HG02884 (cell line): Measurements from ENCODE around the gene CCIN.

Source experiments
- ATAC-seq: cut with Tn5 transposase; IDR thresholded peaks from one replicate; pipeline ENCODE4 v1.9.1; 2021; ENCODE audit warnings: mild to moderate bottlenecking, moderate library complexity; ENCODE audit not compliant: unreplicated experiment

CCIN gene

DNA sequence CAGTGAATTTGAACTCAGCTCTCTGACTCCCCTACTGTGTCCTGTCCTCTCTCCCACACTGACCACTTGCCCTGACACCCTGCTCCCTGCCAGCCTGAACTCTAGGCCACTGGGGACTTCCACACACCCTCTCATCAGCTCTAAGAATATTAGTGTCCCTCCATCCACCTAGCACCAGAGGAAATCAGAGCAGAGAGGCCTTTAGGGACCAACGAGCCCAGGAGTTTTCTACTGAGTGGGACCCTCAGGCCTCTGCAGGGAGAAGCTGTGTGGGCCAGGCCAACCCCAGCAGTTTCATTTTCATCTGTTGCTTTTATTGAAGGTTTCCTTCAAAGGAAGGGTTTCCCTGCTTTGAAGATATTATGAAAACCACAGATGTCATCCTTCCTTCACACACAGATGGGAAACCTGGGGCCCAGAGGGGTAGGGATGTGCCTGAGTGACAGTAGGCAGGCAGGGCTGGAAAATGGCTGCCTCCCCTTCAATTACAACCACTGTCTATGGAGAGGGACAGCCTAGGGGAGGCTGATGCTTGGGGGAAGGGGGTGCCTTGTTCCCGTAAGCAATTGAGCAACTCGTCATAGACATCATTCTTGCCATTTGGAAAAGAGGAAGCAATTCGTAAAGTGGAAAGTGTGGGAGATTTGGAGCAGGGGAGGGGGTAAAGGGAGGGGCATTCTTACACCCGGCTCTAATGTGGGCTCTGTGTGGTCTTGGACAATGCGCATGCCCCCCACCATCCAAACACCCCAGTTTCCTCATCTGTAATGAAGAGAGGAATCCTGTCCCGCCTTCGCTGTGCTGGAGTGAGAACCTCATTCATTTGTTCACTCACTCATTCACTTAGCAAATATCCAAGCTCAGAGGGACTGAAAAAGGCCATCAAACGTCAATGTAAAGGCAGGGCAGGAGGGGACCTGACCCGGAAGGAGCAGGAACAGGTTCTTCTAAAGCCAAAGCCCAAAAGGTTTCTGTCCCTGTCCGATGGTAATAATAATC, 28.8 kb upstream of the CCIN start:
- ATAC-seq, result no peak

DNA sequence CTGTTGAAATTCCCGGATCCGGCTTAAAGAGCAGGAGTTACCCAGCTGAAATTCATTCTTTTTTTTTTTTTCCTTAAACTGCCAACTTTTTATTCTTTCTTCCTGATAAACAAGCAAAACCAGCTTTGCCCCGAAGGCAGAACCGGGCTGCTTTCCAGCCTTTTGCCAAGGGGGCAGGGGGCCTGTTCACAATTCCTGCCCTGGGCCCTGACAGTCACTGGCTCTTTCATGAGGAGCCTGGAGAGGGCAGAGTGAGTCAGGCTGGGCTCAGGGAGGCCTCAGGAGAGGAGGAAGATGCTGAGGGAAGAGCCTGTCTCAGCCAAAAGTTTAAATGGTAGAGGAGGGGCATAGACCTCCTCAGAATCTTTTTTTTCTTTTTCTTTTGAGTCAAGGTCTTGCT, 27.9 kb upstream of the CCIN start:
- no peak for ATAC-seq

DNA sequence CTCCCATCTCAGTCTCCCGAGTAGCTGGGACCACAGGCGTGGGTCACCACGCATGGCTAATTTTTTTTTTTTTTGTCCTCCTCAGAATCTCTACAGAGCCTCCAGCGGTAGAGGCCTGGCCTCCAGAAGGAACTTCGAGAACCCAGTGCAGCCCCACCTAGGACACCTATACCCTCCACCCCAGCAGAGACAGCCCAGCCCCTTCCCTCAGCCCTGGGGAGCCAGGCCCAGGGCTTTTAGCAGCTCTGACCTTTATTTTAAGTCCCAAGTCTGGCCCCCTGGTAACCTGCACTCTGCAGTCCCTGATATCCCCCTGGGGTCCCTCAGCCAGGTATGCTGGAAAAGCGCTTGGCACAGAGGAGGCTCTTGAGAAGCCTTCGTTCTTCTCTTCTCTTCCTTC, 27.4 kb upstream of the CCIN start:
- no peak for ATAC-seq

DNA sequence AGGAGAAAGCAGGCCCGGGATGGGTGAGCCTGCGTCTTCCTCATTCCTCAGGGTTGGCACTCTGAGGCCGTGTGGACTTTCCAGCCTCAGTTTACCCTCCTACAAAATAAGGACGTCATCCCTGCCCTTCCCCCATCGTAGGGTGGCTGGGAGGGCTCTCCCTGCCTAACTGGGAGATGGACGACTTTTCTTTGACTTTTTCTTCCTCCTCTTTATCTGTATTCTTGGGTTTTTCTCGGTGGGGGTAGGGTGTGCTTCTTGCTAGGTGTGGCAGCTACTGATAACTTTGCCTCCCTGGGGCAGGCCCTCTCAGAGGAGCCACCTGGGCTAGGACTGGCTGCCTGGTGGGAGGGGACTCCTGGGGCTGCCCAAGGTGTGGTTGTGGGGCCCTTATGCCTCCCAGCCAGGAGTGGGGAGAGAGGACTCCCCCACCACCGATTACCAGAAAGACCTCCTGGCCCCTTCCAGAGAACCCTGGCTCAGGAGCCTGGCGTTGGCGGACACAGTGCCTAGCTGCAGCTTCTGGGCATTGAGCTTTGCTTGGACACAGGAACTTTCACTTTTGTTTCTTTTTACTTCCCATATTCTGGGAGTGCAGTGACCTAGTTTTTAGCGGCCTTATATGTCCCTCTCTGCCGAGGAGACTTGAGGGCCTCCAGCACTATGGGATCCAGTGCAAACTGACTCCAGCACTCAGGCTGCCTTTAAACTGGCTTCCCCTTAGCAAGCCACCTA, 26.5 kb upstream of the CCIN start:
- no peak for ATAC-seq

DNA sequence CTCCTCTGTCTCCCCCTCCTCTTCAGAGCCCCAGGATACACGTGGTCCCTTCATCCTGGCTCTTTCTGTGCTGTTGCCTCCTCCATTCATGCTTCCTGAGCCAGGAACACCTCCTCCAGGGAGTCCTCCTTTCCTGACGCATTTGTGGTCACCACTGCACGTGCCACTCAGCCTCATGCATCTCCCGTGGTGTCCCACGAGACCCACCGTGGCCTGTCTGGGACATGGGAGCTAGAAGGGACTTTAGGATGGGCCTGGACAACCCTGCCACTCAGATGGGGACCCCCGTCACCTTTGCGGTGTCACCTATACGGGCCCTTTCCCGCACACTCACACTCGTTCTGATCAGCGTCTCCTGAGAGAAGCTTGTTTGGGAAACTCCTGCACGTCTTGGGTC, 25.9 kb upstream of the CCIN start:
- no peak for ATAC-seq

DNA sequence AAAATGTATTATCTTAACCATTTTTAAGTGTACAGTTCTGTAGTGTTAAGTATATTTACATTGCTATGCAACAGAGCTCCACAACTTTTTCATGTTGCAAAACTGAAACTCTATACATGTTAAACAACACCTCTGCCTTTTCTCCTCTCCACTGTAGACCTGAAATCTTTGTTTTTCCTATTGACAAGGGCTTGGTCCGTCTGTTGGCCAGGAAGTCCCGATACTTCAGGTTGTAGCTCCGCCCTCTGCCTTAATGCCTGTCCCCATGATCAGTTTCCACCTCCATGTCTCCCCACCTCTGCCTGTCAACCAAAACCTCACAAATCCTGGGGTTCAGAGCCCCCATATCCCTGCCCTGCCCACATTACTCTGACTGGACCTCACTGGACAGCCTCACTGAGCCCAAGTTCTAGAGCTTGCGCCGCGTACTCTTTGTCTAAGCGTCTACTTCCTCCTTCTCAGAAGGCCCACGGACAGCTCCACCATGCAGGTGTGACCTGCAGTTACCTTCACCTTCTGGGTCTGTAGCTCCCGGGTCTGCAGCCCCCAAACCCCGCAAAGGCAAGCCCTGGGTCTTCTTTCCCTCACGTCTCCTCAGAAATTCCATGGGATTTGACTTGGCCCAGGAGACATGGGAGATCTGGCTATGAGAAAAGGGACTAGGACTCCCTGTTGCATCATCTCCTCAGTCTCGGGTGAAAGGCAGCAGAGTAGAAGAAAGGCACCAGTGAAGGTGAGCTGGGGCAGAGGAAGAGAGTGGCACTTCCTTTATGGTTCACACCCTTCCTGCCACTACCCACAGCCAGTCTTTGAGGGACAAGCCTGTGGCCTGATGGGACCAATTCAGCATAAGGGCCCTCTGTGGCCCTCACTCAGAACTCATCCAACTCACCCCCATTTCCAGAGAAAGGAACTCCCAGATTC, 24.6 kb upstream of the CCIN start:
- no peak for ATAC-seq

DNA sequence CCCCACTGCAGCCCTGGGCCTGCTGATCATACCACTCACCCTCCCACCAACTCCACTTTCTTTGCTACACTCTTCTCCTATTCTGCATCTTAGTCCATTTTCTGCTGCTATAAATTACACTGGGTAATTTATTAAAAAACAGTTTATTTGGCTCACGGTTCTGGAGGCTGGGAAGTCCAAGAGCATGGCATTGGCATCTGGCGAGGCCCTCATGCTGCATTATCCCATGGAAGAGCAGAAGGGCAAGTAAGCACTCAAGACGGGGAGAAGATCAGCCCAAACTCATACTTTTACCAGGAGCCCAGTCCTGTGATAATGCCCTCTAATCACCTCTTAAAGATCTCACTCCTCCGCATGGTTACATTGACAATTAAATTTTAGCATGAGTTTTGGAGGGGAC, 23.2 kb upstream of the CCIN start:
- ATAC-seq, result no peak

DNA sequence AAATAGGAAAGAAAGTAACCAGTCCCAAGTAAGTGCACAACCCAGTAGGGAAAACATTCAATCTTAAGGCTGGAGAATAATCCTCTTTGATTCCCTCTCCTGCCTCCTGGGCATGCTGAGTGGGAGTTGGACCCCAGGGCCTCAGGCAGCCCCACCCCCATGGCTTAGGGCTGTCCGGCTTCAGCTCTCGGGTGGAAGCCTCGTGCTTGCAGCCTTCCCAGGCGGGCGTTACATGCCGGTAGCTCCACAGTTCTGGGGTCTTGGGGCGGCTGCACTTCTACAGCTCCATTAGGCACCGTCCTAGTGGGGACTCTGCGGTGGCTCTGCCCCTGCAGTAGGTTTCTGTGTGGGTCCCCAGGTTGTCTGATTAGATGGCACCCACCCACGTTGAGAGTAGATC, 22.5 kb upstream of the CCIN start:
- ATAC-seq, result no peak

DNA sequence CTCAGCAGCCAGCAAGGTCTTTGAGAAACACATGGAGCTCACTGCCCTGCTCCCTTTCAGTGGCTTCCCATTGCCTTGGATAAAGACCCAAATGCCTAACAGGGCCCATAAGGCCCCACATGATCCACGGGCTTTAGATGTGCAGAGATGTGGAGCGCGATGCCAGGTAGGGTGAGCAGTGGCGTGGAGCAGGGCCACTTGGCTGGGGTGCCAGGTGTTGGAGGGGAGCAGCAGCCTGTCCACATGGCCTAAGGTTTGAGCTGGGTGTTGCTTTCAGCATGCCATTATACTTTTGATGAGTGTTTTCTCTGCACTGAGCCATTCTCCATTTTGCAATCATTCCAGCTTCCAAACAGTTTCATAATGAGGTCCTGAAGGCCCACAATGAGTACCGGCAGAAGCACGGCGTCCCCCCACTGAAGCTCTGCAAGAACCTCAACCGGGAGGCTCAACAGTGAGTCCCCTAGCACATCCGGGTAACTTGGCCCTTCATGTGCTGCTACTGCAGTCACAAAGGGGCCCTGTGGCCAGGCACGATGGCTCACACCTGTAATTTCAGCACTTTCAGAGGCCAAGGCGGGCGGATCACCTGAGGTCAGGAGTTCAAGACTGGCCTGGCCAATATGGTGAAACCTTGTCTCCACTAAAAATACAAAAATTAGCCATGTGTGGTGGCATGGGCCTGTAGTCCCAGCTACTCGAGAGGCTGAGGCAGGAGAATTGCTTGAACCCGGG, 21.6 kb upstream of the CCIN start:
- ATAC-seq, result no peak

DNA sequence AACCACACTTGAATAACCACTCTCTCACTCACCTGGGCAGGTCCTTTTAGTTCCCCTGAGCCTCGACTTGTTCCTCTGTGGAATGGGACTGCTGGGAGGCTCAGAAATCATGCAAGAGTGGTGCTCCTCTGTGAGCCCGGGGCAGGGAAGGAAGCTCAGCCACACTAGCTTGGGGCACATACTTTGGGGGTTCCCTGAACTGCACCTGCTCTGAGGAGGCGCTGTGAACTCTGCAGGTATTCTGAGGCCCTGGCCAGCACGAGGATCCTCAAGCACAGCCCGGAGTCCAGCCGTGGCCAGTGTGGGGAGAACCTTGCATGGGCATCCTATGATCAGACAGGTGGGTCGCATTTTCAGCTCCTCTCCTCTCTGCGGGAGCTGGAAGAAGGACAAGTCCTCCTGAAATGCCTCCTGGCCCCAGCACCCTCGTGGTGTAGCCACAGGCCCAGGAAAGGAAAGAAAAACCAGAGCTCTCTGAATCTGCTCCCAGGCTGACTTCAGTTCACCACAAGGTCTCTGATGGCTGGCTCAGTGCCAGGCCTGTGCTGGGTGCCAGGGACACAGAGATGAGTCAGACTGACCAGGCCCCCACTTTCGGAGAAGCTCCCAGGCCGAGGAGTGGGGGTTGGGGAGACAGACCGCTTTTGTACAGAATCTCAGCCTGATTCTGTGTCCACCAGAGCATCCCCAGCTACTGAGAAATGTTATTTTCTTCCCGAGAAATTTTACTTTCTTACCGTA, 20.7 kb upstream of the CCIN start:
- ATAC-seq, result no peak

DNA sequence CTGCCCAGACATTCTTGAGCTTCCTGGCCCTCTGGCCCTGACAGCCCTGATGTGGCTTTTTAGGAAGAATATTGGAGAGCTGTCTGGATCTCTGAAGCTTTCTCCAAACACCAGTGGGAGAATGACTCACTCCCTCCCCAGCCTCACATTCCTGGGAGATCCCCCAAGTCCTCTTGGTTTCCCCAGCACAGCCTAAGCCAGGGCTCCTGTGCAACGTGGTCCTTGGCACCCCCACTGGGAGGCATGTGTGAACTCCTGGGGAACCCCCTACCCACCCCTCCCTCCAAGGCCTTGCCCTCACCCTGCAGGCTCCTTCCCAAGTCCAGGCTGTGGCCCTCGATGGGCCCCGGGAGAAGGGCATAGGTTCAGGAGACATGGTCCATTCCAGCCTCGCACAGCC, 20.0 kb upstream of the CCIN start:
- no peak for ATAC-seq

DNA sequence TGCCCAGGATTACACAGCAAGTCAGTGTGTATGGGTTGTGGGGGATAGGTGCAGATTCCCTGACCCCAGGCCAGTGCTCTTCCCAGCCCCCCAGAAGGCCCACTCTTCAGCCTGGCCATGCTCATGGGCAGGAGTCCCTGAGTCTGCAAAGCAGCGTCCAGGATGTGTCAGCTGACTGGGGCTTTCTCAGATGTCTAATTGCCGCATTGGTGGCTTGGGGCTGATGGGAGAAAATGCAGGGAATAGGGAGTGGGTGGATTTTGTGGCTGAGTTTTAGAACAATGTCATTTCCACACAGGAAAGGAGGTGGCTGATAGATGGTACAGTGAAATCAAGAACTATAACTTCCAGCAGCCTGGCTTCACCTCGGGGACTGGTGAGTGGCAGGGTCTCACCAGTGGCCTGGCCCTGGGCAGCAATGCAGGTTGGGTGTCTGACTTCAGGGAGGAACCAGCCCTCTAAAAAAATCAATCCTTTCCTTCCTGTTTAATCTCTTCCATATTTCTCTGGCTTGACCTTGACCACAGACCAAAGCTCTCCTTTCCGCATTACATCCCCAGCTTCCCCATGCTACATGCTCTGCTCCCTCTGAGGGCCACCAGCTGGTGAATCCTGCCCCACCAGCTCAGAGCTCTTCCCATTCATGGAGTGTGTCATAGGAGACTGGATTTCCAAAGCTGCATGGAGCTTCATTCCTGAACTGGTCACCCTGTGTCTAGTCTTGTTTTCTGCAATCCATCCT, 18.4 kb upstream of the CCIN start:
- no peak for ATAC-seq

DNA sequence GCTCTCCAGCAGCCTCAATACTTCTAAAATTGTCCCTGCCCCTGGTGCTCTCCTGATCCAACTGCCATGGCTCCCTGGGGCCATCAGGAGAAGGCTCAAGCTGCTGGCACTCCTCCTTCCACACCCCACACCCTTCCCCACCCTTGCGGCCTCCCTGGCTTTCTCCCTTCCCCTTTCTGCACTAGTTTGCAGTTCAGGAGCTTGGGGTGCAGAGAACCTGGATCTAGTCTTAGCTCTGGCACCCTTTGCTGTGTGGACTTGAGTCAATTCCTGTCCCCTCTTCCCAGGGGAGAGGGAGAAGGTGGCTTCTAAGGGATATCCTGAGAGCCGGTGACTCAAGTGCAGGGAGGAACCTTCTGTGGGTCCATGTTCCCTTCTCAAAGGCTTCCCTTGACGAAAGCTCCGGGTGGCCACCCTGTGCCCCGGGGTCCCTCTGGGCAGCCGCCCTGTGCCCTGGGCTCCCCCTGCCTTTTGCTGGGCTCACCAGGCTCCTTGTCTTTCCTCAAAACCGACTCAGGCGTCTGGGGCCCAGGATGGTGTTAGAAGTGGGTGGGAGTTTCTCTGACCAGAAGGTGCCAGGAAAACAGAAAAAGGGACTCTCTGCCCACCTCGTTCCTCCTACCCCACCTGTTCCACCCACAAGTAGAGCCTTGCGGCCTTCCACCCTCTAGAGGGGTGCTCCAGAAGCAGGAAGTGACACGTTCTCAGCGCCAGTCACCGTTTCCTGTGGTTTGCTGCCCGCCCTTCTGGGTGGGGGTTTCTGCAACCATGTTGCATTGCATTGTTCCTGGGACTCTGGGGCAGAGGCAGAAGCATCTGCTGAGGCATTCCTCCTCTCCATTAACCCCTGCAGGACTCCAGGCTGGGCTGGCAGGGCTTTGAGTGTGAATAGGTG, 17.6 kb upstream of the CCIN start:
- peak; percentile 79 for ATAC-seq

DNA sequence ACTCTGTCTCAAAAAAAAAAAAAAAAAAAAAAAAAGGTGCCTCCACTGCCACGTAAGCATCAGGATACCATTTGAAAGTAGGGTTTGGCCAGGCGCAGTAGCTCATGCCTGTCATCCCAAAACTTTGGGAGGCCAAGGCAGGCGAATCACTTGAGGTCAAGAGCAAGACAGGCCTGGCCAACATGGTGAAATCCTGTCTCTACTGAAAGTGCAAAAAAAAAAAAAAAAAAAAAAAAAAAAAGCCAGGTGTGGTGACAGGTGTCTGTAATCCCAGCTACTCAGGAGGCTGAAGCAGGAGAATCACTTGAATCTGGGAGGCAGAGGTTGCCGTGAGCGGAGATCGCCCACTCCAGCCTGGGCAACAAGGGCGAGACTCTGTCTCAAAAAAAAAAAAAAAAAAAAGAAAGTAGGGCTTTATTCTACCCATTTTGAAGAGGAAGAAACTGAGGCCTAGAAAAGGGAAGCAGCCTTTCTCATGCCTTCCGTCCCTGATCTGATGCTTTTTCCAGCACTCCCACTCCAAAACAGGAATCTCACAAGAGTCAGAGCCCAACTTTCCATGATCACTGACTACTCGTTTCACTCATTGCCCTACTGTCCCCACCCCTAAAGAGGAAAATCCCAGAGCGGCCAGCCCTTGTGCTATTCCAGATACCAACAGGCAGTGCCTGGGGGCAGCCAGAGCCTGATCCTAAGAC, 16.3 kb upstream of the CCIN start:
- ATAC-seq, result no peak

DNA sequence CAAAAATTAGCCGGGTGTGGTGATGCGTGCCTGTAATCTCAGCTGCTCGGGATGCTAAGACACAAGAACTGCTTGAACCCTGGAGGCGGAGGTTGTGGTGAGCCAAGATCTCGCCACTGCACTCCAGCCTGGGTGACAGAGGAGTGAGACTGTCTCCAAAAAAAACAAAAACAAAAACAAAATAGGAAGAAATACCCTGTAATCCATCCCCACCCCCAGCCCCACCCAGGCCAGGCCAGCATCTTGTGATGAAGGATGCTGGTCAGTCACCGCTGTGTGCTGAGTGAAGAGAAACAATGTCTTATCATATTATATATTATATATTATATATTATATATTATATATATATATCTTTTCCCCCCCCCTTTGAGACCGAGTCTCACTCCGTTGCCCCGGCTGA, 15.4 kb upstream of the CCIN start:
- ATAC-seq, result no peak

DNA sequence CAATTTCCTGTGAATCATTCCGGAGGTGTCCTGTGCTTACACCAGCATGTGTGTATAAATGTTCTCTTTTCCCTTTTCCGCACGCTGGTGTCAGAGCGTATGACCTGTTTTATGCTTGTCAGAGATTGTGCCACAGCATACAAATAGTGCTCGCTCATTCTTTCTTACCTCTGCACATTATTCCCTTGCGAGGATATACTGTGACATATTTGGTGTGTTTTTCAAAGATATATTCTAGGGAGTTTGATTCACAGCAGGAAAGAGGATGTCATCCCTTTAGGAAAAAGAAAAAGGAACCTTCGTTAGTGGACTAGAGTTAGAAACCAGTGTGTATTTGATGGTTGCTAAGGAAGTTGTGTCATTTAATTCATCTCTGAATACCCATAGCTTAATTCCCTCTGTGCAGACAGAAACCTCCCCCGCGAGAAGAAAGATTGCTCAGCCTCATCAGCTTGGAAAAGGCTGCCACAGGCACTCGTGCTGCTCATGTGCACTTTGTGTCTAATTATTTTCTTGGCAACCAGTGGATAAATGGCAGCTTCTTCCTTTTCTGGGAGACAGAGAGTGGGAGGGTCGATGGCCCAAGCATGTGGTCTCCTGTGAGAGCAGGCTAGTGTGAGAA, 14.7 kb upstream of the CCIN start:
- ATAC-seq, result no peak

DNA sequence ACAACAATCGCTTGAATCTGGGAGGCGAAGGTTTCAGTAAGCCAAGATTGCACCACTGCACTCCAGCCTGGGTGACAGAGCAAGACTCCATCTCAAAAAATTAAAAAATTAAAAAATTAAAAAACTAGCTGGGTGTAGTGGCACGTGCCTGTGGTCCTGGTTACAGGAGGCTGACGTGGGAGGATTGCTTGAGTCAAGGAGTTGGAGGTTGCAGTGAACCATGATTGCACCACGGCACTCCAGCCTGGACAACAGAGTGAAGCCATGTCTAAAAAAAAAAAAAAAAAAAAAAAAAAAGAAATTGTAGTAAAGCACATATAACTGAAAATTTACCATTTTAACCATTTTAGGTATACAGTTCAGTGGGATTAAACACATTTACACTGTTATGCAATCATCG, 13.1 kb upstream of the CCIN start:
- ATAC-seq, result no peak
